HG02759 (cell line): ENCODE measurements around the gene VSIG8.
"Not testable (repeated sequence)": the region's sequence is repeated elsewhere in the genome, so short reads cannot be mapped to it uniquely, and the experiment has no call there.

Source experiments
- ATAC-seq: cut with Tn5 transposase; IDR thresholded peaks from one replicate; pipeline ENCODE4 v1.9.1; 2021; ENCODE audit warnings: mild to moderate bottlenecking, moderate library complexity; ENCODE audit not compliant: unreplicated experiment

The VSIG8 gene

GRCh38 chr1:159862557-159862956 lies at the start of gene VSIG8:
VSIG8 (minus strand) TSS chr1:159862657; CDS start chr1:159862521, 136 bp downstream.
- no peak for ATAC-seq

GRCh38 chr1:159911326-159912070 lies 49.0 kb upstream of the VSIG8 start:
- no peak for ATAC-seq

GRCh38 chr1:159908031-159908940 lies 45.8 kb upstream of the VSIG8 start:
- no peak for ATAC-seq

- ATAC-seq: no peak
Measured at GRCh38 chr1:159906960-159907359, 44.5 kb upstream of the VSIG8 start.

GRCh38 chr1:159904036-159904435 lies 41.6 kb upstream of the VSIG8 start:
- not testable (repeated sequence) for ATAC-seq

GRCh38 chr1:159902541-159902940 lies 40.1 kb upstream of the VSIG8 start:
- no peak for ATAC-seq

- ATAC-seq: no peak
Measured at GRCh38 chr1:159900755-159901360, 38.4 kb upstream of the VSIG8 start.

- ATAC-seq: no peak
Measured at GRCh38 chr1:159900086-159900680, 37.7 kb upstream of the VSIG8 start, which contains the start of gene CFAP45. CFAP45 (minus strand) TSS chr1:159900165; CDS start chr1:159900098, 67 bp downstream.

GRCh38 chr1:159899634-159900033 lies 37.2 kb upstream of the VSIG8 start:
- not testable (repeated sequence) for ATAC-seq

GRCh38 chr1:159898527-159898926 lies 36.1 kb upstream of the VSIG8 start:
- no peak for ATAC-seq

GRCh38 chr1:159897962-159898361 lies 35.5 kb upstream of the VSIG8 start:
- no peak for ATAC-seq

- ATAC-seq: no peak
Measured at GRCh38 chr1:159896546-159896930, 34.1 kb upstream of the VSIG8 start.

- no peak for ATAC-seq
Measured at GRCh38 chr1:159895836-159896545, 33.5 kb upstream of the VSIG8 start.

- ATAC-seq: no peak
Measured at GRCh38 chr1:159895286-159895685, 32.8 kb upstream of the VSIG8 start.

GRCh38 chr1:159892944-159893343 lies 30.5 kb upstream of the VSIG8 start:
- no peak for ATAC-seq

- ATAC-seq: peak; percentile 69
Measured at GRCh38 chr1:159891275-159892157, 29.1 kb upstream of the VSIG8 start.

- ATAC-seq: no peak
Measured at GRCh38 chr1:159890390-159890789, 27.9 kb upstream of the VSIG8 start.

GRCh38 chr1:159889821-159890252 lies 27.4 kb upstream of the VSIG8 start:
- peak; percentile 91 for ATAC-seq

GRCh38 chr1:159889202-159889601 lies 26.7 kb upstream of the VSIG8 start:
- no peak for ATAC-seq
